Fibroblast of villous mesenchyme (primary cell): ENCODE data around the gene MEIOSIN. TPM values are rescaled to one million over a fixed set of nuclear protein-coding genes. Genes with fewer than 3 reads are reported as not detected.
"Not testable (repeated sequence)": the region's sequence is repeated elsewhere in the genome, so short reads cannot be mapped to it uniquely, and the experiment has no call there.

Source experiments
- DNase-seq: peaks from one replicate; pipeline ENCODE4 v3.0.0-alpha.2; 2010; ENCODE audit warnings: low read depth
- H3K4me3 ChIP-seq: 2 replicates; pipeline ENCODE4 v1.5.1; 2011; ENCODE audit warnings: low read depth, mild to moderate bottlenecking, low read length
- total RNA-seq: library from RNA; depleted of rRNA; stranded (reverse); fragments of >200 nt; gene quantifications from 2 replicates; pipeline ENCODE4 v1.2.3, GENCODE V29; 2012
- TF ChIP-seq, protein P1 (sequence below): IDR thresholded peaks from 2 replicates; pipeline ENCODE4 v1.5.1; 2012; ENCODE audit warnings: low read depth, mild to moderate bottlenecking, low read length; ENCODE audit not compliant: insufficient read depth

The MEIOSIN gene
- total RNA-seq, 1 donor = not detected

DNA sequence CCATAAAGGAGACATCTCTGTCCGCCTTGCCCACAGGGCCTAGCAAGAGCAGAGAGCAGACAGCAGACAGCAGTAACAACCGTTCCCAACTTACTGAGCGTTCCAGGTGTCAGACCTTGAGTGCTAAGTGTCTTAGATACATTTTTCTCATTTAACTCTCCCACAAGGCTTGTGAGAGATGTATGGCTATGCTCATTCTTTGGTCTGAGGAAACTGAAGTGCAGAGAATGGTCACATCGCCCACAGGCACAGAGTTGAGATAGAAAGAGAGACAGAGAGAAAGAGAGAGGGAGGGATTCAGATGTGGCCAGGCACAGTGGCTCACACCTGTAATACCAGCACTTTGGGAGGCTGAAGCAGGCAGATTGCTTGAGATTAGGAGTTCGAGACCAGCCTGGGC is 14.3 kb downstream of the MEIOSIN start:
- H3K4me3 ChIP-seq = no peak overlapping the region
- DNase-seq = no peak
- TF ChIP-seq, protein P1, sequence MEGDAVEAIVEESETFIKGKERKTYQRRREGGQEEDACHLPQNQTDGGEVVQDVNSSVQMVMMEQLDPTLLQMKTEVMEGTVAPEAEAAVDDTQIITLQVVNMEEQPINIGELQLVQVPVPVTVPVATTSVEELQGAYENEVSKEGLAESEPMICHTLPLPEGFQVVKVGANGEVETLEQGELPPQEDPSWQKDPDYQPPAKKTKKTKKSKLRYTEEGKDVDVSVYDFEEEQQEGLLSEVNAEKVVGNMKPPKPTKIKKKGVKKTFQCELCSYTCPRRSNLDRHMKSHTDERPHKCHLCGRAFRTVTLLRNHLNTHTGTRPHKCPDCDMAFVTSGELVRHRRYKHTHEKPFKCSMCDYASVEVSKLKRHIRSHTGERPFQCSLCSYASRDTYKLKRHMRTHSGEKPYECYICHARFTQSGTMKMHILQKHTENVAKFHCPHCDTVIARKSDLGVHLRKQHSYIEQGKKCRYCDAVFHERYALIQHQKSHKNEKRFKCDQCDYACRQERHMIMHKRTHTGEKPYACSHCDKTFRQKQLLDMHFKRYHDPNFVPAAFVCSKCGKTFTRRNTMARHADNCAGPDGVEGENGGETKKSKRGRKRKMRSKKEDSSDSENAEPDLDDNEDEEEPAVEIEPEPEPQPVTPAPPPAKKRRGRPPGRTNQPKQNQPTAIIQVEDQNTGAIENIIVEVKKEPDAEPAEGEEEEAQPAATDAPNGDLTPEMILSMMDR = no peak

DNA sequence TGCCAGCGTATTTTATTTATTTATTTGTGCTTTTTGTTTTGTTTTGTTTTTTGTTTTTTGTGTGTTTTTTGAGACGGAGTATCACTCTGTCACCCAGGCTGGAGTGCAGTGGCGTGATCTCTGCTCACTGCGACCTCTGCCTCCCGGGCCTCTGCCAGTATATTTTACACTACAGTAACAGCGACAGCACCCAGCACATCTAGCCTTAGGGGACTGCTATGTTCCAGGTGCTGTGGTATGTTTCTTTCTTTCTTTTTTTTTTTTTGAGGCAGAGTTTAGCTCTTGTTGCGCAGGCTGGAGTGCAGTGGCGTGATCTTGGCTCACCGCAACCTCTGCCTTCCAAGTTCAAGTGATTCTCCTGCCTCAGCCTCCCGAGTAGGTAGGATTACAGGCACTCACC is 18.2 kb downstream of the MEIOSIN start:
- DNase-seq, H3K4me3 ChIP-seq: not testable (repeated sequence)

DNA sequence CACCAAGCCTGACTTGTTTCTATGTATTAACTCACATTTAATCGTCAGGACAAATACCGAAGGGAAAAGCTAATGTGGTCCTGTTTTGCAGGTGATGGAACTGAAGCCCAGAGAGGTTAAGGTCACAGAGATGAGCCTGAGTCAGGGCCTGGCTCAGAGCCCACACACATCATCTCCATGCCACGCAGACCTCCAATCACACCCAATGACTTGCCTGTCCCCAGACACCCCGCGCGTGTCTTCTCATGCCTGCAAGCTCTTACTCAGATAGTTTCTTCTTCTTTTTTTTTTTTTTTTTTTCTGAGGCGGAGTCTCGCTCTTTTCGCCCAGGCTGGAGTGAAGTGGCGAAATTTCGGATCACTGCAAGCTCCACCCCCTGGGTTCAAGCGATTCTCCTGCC is 19.4 kb downstream of the MEIOSIN start:
- TF ChIP-seq, protein P1 = no peak
- DNase-seq = no peak

DNA sequence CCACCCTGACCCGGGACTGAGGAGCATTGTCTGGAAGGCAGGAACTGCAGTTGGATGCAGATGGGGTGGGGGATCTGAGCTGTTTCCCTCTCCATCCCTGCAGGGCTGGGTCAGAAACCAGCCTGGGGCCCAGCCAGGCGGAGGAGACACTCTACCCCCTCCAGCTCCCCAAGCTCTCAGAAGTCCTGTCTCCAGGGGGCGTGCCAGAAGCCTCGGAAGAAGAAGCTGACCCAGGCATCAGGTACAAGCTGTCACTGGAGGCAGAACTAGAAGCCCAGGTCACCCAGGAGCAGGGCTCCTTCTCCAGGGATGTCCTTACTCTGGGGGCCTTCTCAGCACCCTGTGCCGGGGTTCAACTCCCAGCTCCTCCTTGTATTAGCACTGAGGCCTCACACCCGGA is 20.3 kb downstream of the MEIOSIN start:
- no peak overlapping the region for H3K4me3 ChIP-seq
- no peak for DNase-seq
- TF ChIP-seq, protein P1 = peak; percentile 19

More for the DNA sequence above, 19.4 kb downstream of the MEIOSIN start:
- H3K4me3 ChIP-seq = no peak overlapping the region

DNA sequence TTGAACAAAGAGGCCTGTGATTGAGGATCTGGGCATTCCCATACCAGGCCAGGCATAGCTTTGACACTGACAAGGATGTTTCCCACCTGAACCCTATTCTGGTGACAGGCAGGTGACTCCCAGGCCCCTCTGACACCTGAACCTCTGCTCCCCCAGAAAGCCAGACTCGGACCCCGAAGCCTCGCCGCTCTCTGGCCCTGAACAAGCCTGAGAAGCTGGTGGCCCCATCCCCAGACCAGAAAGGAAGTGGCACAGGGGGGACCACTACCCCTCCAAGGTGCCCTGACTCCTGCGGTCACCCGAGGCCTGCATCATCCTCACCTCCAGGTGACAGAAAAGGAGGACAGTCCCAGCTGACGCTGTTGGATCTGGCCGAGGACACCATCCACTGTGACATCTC is 21.1 kb downstream of the MEIOSIN start:
- H3K4me3 ChIP-seq = no peak overlapping the region

DNA sequence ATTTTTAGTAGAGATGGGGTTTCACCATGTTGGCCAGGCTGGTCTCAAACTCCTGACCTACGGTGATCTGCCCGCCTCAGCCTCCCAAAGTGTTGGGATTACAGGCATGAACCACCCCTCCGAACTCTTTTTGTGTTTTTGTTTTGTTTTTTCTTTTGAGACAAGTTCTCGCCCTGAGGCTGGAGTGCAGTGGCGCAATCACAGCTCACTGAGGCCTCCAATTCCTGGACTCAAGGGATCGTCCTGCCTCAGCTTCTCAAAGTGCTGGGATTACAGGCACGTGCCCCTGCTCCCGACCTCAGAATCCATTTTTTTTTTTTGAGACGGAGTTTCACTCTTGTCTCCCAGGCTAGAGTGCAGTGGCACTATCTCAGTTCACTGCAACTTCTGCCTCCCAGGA is 24.5 kb downstream of the MEIOSIN start:
- no peak overlapping the region for H3K4me3 ChIP-seq
- no peak for DNase-seq
- TF ChIP-seq, protein P1 = no peak

More for the DNA sequence above, 21.1 kb downstream of the MEIOSIN start:
- TF ChIP-seq, protein P1 = no peak
- DNase-seq = no peak

DNA sequence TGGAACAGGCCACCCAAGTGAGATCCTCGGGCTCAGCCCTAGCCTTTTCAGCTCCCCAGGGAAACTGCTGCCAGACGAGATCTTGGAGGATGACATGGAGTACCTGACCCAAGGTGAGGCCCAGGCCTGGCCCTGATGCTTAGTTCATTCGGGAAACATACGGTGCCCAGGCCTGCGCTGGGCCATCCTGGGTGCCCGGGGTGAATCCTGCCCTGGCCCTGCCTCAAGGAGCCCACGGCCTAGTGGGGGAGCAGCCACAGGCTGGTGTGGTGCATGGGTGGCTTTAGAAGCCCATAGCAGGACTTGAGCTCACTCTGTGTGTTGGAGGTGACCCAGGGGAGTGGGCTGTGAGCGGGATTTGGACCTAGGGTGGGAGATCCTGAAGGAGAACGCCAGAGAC is 25.7 kb downstream of the MEIOSIN start:
- DNase-seq = no peak
- TF ChIP-seq, protein P1 = no peak
- no peak overlapping the region for H3K4me3 ChIP-seq
